ENCODE measurements around the gene CLDN6.

CLDN6 gene

GRCh38 chr16:3051494-3051893, 33.5 kb upstream of the CLDN6 start:
- TF ChIP-seq CTCF (IDR thresholded peaks at IDR 0.05; ENCODE audit: low read depth, low read length, missing control alignments), result no peak
- Histone ChIP-seq H3K4me3 (ENCODE audit: low read depth, low read length) (no peak overlapping the region), H3K27me3 (replicated peaks) (peaks cover 7% of the 10 kb centered on the region), H3K36me3 (replicated peaks) (no peaks in the 10 kb centered on the region), H3K27ac (no peak overlapping the region)
- DNase-seq, result no peak
- in situ Hi-C loops (cut with HindIII; ENCODE audit: low pct_ligation_motif_present, low sequenced_read_pairs), result no loop called here

GRCh38 chr16:3051009-3051408, 33.0 kb upstream of the CLDN6 start:
- Histone ChIP-seq H3K36me3 (replicated peaks) (no peaks in the 10 kb centered on the region), H3K27me3 (replicated peaks) (peaks cover 11% of the 10 kb centered on the region), H3K27ac (no peak overlapping the region), H3K4me3 (ENCODE audit: low read depth, low read length) (no peak overlapping the region)
- in situ Hi-C loops (cut with HindIII; ENCODE audit: low pct_ligation_motif_present, low sequenced_read_pairs), result no loop called here
- DNase-seq, result no peak
- no peak for TF ChIP-seq CTCF (IDR thresholded peaks at IDR 0.05; ENCODE audit: low read depth, low read length, missing control alignments)

- H3K27ac ChIP-seq, result no peak overlapping the region
- no peak for DNase-seq
- H3K36me3 ChIP-seq (replicated peaks), result no peaks in the 10 kb centered on the region
- no peak overlapping the region for H3K4me3 ChIP-seq (ENCODE audit: low read depth, low read length)
- H3K27me3 ChIP-seq (replicated peaks), result peaks cover 11% of the 10 kb centered on the region
- in situ Hi-C loops (cut with HindIII; ENCODE audit: low pct_ligation_motif_present, low sequenced_read_pairs), result no loop called here
- no peak for TF ChIP-seq CTCF (IDR thresholded peaks at IDR 0.05; ENCODE audit: low read depth, low read length, missing control alignments)
These were observed 32.5 kb upstream of the CLDN6 start for GRCh38 chr16:3050487-3050886.

- no peaks in the 10 kb centered on the region for H3K36me3 ChIP-seq (replicated peaks)
- in situ Hi-C loops (cut with HindIII; ENCODE audit: low pct_ligation_motif_present, low sequenced_read_pairs), result no loop called here
- TF ChIP-seq CTCF (IDR thresholded peaks at IDR 0.05; ENCODE audit: low read depth, low read length, missing control alignments), result no peak
- no peak overlapping the region for H3K27ac ChIP-seq
- H3K27me3 ChIP-seq (replicated peaks), result peaks cover 11% of the 10 kb centered on the region
- H3K4me3 ChIP-seq (ENCODE audit: low read depth, low read length), result no peak overlapping the region
- no peak for DNase-seq
These were observed 32.0 kb upstream of the CLDN6 start for GRCh38 chr16:3049921-3050481.

- Histone ChIP-seq H3K4me3 (ENCODE audit: low read depth, low read length) (no peak overlapping the region), H3K27me3 (replicated peaks) (peaks cover 11% of the 10 kb centered on the region), H3K36me3 (replicated peaks) (no peaks in the 10 kb centered on the region), H3K27ac (no peak overlapping the region)
- DNase-seq, result no peak
- in situ Hi-C loops (cut with HindIII; ENCODE audit: low pct_ligation_motif_present, low sequenced_read_pairs), result no loop called here
- TF ChIP-seq CTCF (IDR thresholded peaks at IDR 0.05; ENCODE audit: low read depth, low read length, missing control alignments), result no peak
These were observed 29.4 kb upstream of the CLDN6 start for GRCh38 chr16:3047387-3047720.

- Histone ChIP-seq H3K4me3 (ENCODE audit: low read depth, low read length) (no peak overlapping the region), H3K27me3 (replicated peaks) (peaks cover 11% of the 10 kb centered on the region), H3K36me3 (replicated peaks) (no peaks in the 10 kb centered on the region), H3K27ac (no peak overlapping the region)
- in situ Hi-C loops (cut with HindIII; ENCODE audit: low pct_ligation_motif_present, low sequenced_read_pairs), result no loop called here
- DNase-seq, result no peak
- TF ChIP-seq CTCF (IDR thresholded peaks at IDR 0.05; ENCODE audit: low read depth, low read length, missing control alignments), result no peak
These were observed 28.8 kb upstream of the CLDN6 start for GRCh38 chr16:3046641-3047386.
